Activated CD4-positive, alpha-beta T cell treated with anti-CD3 and anti-CD28 coated beads, Interleukin-2, amount 50 U/mL, for 1 hour (primary cell): ENCODE results near the gene CDH23.
"Not testable (repeated sequence)": the region's sequence is repeated elsewhere in the genome, so short reads cannot be mapped to it uniquely, and the experiment has no call there.

Experiments
- DNase-seq: peaks from one replicate; pipeline ENCODE4 v3.0.0-alpha.2; 2020

The CDH23 gene

DNA sequence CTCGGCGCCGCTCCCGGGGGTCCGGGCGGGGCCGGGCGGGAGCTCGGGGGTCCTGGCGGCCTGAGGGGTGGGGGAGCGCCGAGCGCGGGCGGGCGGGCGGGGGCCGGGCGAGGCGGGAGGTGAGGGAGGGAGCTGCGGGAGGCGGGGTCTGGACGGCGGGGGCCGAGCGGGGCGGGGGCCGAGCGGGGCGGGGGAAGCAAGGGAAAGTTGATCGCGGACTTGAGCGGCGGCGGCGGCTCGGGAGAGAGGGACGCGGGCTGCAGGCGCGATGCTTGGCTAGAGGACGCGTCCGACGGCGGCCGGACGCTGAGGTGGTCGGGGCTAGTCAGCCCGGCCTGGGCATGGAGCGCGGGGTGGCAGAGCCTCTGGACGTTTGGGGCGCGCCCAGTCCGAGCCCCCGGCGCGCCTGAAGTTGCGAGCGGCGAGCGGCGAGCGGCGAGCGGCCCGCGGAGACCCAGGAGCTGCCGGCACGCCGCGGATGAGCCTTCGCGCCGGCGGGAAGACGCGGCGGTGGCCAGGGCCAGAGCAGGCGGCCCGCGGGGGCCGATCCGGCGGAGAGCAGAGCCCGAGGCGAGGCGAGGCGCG is at the start of gene CDH23:
TSS of gene CDH23 (plus strand) at position 210 of the 585 bp plus-strand sequence. CDS start 42,912 bp downstream, outside the sequence.
- no peak for DNase-seq

GRCh38 chr10:71347587-71348395 is 48.9 kb upstream of the CDH23 start:
- DNase-seq, result no peak

- no peak for DNase-seq
Measured at GRCh38 chr10:71348850-71349249, 47.9 kb upstream of the CDH23 start.

- DNase-seq, result no peak
Measured at GRCh38 chr10:71349406-71349805, 47.3 kb upstream of the CDH23 start.

DNA sequence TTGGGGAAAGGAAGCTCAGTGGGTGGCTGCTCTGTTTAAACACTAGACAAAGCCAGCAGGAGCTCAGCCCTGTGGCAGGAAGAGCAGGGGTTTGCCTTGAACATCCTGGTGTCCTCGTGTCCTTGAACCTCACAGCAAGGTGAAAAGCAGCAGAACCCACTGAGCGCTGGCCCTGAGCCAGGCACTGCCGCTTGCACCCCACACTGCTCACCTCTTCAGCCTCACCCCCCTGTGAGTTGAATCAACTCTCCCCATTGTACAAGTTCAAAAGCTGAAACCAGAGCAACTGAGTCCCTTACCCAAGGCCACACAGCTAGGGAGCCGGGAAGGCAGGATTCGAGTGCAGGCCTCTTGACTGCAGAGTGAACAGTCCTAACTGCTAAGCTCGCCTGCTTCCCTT is 45.6 kb upstream of the CDH23 start:
- DNase-seq, result no peak

- no peak for DNase-seq
Measured at GRCh38 chr10:71351628-71352319, 44.9 kb upstream of the CDH23 start.

DNA sequence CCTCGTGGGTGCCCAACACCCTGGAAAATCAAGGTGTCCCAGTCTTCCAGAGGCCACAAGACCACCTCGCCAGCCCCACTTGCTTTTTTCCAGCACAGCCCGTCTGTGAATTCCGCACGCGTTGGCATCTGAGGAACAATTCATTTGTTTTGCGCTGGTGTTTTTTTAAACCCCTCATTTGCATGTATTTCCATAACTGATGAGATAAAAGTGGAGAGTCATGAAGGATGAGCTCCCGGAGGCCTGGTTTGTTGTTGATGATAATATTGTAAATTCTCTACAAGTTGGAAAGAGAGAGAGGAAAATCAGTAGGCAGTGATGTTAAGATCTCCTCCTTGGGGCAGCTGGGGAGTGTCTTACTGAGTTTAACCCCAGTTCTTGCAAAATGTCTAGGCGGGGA is 43.1 kb upstream of the CDH23 start:
- DNase-seq, result no peak

DNA sequence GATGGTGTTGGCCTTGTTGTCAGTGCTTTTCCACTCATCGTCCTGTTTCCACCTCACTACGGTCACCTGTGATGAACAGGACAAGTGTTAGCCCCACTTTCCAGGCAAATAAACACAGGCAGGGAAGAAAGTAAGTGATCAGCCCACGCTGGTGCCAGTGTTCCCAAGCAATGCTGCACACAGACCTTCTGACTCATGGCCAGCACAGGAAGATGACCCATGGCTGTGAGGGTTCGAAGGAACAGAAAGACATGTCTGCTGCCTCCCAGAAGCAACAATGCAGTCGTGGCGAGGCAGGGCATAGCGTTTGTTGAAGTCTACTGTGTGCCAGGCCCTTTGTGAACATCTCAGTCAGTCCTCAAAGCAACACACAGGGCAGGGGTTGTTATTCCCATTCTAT is 41.9 kb upstream of the CDH23 start:
- DNase-seq, result no peak

DNA sequence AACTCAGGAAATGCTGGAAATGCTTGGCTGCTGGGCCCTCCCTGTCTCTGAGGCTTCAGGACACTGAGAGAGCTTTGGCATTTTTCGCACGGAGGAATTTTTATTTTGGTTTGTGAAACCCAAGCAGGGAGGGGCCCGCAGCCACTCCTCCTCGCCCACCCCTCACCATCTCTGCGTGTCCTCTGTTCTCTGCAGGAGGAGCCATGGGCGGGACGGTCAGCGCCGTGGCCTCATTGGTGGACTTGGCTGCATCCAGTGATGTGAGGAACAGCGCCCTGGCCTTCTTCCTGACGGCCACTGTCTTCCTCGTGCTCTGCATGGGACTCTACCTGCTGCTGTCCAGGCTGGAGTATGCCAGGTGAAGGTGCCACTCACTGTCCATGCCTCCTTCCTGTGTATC is 40.8 kb upstream of the CDH23 start:
- DNase-seq, result no peak

DNA sequence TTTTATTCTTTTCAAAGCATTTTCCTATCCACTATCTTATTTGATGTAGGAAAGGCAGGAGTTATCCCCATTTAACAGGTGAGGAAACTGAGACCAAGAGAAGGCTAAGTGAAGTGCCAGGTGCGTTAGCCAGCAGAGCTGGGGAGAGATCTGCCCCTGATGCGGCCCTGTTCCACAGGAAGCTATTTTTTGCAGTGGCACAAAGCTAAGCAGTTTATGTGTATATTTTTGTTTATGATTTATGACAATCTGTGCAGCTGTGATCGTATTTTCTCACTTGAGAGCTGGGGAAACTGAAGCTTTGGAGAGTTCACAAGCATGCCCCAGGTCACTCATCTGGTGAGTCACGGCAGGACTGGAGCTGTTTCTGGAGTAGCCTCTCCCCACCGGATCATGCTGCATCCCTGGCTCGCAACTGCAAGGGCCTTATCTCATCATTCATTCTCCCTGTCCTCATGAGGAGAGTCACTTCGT is 38.9 kb upstream of the CDH23 start:
- no peak for DNase-seq

DNA sequence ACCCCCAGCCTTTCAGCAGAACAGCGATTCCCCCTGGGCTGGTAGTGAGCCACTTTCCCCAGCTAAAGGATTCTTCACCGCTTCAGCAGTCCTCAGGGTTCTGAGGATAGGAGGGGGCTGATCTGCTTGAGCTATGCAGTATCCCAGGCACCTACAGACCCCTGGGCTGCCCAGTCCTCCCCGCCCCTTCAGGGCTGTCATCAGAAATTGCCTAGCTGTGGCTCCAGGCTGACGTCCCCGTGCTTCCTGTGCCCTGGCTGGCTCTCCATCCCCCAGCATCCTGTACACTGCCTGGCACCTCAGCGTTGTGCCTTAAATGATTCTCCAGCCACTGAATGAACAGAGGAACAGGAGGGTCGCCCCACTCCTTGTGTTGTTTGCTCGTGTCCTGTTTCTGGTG is 38.4 kb upstream of the CDH23 start:
- no peak for DNase-seq

DNA sequence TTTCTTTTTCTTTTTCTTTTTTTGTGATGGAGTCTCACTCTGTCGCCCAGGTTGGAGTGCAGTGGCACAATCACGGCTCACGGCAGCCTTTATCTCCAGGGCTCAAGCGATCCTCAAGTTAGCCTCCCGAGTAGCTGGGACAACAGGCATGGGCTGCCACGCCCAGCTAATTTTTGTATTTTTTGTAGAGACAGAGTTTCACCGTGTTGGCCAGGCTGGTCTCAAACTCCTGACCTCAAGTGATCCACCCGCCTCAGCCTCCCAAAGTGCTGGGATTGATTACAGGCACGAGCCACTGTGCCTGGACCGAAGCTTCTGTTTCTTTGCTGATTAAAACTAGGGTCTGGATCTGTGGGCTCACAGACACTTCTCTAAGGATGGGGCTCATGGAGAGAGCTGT is 37.8 kb upstream of the CDH23 start:
- DNase-seq, result not testable (repeated sequence)

DNA sequence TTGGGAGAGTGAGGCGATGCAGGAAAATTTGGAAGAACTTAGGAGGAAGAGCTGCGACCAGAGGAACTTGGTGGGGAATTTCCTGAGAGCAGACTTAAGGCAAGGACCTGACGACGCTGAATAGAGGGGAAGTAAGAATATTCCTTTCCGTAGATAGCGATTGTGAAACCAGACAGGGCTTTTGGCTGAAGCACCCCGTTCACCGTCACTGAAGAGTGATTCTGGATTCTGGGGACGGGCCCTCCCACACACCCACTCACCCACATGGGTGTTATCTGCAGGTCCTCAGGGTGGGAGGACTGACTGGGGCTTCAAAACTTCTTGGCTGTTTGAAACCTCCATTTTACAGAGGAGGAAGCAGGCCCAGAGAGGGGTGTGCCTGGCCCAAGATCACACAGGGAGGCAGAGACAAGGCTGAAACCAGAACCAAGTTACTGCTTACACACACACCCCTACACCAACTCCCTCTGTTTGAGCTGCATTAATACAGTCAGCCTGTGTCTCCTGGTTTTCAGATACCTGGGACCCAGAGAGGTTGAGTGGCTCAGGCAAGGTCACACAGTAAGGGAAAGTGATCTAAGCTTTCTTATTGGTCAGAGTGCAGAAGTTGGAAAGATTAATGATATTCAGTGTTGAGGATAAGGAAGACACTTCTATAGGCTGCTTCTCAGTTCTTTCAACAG is 37.2 kb upstream of the CDH23 start:
- DNase-seq, result no peak

DNA sequence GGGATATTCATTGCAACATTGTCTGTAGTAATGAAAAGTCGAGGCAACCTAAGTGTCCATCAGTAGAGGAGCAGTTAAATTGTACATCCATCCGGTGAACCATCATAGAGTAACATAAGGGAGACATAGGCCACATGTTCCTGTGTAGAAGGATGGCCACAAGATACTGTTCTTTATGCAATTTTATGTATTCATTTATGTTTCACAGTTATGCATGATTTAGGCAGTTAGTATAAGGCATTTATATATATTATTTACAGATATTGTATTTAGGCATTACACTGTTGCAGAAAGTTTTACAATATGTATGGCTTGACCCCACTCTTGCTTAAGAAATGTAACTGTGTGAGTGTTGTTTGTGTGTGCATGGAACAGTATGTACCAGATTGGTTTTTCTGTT is 36.0 kb upstream of the CDH23 start:
- no peak for DNase-seq

- no peak for DNase-seq
Measured at GRCh38 chr10:71361581-71361980, 35.1 kb upstream of the CDH23 start.

DNA sequence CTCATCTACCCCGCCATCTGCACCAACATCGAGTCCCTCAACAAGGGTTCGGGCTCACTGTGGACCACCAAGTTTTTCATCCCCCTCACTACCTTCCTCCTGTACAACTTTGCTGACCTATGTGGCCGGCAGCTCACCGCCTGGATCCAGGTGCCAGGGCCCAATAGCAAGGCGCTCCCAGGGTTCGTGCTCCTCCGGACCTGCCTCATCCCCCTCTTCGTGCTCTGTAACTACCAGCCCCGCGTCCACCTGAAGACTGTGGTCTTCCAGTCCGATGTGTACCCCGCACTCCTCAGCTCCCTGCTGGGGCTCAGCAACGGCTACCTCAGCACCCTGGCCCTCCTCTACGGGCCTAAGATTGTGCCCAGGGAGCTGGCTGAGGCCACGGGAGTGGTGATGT is 34.6 kb upstream of the CDH23 start:
- no peak for DNase-seq

GRCh38 chr10:71363936-71364335 is 32.8 kb upstream of the CDH23 start:
- no peak for DNase-seq

GRCh38 chr10:71365366-71365765 is 31.4 kb upstream of the CDH23 start:
- no peak for DNase-seq

DNA sequence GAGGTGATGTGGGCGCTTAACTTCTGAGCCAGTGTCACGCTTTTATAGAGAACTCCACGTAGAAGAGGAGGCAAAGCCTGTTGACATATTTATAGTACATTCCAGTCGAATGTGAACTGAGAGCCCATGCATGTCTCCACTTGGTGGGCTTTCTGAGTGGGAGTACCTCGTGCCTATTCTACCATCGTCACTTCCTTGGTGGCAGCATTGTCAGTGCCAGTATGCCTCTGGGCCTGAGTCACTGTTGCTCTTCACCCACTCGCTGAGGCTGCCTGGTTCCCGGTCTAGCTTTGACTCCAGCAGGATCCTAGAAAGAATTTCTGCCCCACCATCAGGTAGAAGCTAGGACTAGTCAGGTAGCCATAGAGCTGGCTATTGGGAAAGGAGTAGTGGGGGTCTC is 30.0 kb upstream of the CDH23 start:
- no peak for DNase-seq

- no peak for DNase-seq
Measured at GRCh38 chr10:71367271-71367670, 29.4 kb upstream of the CDH23 start.

DNA sequence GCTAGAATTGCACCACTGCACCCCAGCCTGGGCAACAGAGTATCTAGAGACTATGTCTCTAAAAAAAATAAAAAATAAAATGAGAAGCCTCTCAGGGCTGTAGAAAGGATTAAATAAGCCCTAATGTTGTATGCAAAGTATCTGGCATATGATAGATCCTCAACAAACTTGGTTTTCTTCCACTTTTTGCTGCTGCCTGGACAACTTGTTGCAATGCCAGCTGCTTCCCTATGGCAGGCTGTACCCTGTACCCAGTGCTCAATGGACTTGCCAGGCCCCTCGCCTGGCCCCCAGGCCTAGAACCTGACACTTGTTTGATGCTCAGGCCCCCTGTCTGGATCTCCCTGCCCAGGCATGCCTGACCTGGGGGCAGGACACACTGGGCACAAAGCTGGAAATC is 28.5 kb upstream of the CDH23 start:
- DNase-seq, result no peak

- no peak for DNase-seq
Measured at GRCh38 chr10:71368643-71369042, 28.1 kb upstream of the CDH23 start.

DNA sequence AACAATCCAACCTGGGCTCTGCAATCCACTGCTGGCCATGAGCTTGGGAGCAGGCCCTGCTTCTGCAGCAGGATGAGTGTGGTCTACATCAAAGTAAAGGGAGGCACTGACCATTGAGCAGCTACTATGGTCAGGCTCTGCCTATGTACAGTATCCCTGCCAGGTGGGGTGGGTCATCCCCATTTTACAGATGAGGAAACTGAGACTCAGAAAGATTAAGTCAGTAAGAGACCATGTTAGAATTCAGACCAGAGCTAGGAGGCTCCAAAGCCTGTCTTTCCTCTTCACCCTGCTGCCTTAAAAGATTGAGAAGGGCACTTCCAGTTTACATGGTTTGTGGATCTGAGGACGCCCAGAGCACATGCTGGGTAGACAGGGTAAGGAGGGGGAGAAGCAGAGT is 27.1 kb upstream of the CDH23 start:
- DNase-seq, result no peak
